ENCODE results near the gene GLS. TPM values are rescaled to one million over a fixed set of nuclear protein-coding genes. Genes with fewer than 3 reads are reported as not detected.

GLS gene
- total RNA-seq, 1 donor from 2014 or later: 116 TPM

DNA sequence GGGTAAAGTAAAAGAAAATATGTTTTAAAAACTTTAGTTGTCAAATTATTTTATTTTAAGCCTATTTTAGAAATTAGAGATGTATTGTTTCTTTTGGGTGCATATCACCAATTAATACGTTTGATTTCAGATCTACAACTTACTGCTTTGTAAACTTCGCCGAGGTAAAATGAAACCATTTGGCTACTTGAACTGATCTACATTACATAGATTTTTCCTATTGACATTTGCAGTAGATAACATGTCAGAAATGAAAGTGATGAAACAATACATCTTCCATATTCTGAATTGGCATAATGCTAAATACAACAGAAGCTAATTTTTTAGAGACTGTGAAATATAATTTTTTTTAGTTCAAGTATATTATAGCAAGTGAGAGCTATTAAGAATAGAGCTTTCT is 39.5 kb downstream of the GLS start:
- no peaks in the 10 kb centered on the region for H3K27me3 Mint-ChIP-seq
- H3K4me3 Mint-ChIP-seq (ENCODE audit: low read depth): no peak overlapping the region
- peaks cover 38% of the 10 kb centered on the region for H3K36me3 Mint-ChIP-seq (ENCODE audit: insufficient read depth)
- no peak overlapping the region for H3K27ac Mint-ChIP-seq
- DNase-seq (ENCODE audit: low spot score, unreplicated experiment): no peak
- TF ChIP-seq, protein P1, sequence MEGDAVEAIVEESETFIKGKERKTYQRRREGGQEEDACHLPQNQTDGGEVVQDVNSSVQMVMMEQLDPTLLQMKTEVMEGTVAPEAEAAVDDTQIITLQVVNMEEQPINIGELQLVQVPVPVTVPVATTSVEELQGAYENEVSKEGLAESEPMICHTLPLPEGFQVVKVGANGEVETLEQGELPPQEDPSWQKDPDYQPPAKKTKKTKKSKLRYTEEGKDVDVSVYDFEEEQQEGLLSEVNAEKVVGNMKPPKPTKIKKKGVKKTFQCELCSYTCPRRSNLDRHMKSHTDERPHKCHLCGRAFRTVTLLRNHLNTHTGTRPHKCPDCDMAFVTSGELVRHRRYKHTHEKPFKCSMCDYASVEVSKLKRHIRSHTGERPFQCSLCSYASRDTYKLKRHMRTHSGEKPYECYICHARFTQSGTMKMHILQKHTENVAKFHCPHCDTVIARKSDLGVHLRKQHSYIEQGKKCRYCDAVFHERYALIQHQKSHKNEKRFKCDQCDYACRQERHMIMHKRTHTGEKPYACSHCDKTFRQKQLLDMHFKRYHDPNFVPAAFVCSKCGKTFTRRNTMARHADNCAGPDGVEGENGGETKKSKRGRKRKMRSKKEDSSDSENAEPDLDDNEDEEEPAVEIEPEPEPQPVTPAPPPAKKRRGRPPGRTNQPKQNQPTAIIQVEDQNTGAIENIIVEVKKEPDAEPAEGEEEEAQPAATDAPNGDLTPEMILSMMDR (IDR thresholded peaks at IDR 0.05; ENCODE audit: unreplicated experiment): no peak
- peaks cover 6% of the 10 kb centered on the region for H3K9me3 Mint-ChIP-seq (ENCODE audit: low read depth)
- H3K4me1 Mint-ChIP-seq (ENCODE audit: low read depth): peaks cover 8% of the 10 kb centered on the region

DNA sequence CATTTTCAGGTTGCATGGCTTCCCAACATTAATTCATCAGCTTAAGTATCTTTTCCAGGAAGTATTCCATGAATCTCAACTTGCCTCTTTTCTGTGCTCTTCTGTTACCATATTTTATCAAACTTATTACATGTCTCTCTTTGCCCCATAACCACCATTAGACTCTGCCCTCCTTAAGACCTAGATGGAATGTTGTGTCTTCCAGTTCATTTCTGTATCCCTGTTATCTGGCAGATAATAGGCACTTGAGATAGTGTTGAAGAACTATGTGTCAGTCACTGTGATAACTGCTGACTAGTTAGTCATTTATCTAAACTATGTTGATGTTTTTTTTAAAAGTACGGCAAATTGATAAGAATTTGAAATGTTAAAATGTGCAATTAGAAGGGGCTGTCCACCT is 41.8 kb downstream of the GLS start:
- H3K4me3 Mint-ChIP-seq (ENCODE audit: low read depth): no peak overlapping the region
- no peaks in the 10 kb centered on the region for H3K27me3 Mint-ChIP-seq
- TF ChIP-seq, protein P1 (IDR thresholded peaks at IDR 0.05; ENCODE audit: unreplicated experiment): no peak
- no peak for DNase-seq (ENCODE audit: low spot score, unreplicated experiment)
- H3K9me3 Mint-ChIP-seq (ENCODE audit: low read depth): peaks cover 6% of the 10 kb centered on the region
- H3K4me1 Mint-ChIP-seq (ENCODE audit: low read depth): peaks cover 11% of the 10 kb centered on the region
- no peak overlapping the region for H3K27ac Mint-ChIP-seq
- peaks cover 35% of the 10 kb centered on the region for H3K36me3 Mint-ChIP-seq (ENCODE audit: insufficient read depth)

DNA sequence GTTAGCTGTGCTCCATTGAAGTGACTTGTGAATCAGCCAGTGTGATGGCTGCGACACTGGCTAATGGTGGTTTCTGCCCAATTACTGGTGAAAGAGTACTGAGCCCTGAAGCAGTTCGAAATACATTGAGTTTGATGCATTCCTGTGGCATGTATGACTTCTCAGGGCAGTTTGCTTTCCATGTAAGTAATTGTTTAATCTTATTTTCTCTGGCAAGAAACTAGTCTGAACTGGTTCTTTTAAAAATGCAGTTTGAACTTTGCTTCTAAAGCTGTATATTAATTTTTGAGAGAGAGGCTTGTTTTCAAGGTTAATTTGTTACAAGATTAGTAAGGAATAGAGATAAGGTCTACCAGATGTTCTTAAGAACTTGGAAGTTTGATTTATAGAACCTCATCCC is 46.7 kb downstream of the GLS start:
- Mint-ChIP-seq H3K4me3 (ENCODE audit: low read depth) (no peak overlapping the region), H3K27ac (no peak overlapping the region), H3K9me3 (ENCODE audit: low read depth) (peaks cover 6% of the 10 kb centered on the region), H3K36me3 (ENCODE audit: insufficient read depth) (peaks cover 34% of the 10 kb centered on the region), H3K27me3 (no peaks in the 10 kb centered on the region), H3K4me1 (ENCODE audit: low read depth) (peaks cover 11% of the 10 kb centered on the region)
- DNase-seq (ENCODE audit: low spot score, unreplicated experiment): no peak
- TF ChIP-seq, protein P1 (IDR thresholded peaks at IDR 0.05; ENCODE audit: unreplicated experiment): no peak

DNA sequence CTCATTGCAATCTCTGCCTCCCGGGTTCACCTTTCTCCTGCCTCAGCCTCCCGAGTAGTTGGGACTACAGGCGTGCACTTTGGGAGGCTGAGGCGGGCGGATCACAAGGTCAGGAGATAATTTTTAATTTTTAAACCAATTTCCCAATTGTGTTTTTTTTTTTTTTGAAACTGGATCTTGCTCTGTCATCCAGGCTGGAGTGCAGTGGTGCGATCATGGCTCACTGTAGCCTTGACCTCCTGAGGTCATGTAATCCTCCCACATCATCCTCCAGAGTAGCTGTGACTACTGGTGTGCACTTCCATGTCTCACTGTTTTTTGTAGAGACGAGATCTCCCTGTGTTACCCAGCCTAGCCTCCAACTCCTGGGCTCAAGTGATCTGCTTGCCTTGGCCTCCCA is 49.3 kb downstream of the GLS start:
- H3K36me3 Mint-ChIP-seq (ENCODE audit: insufficient read depth): peaks cover 23% of the 10 kb centered on the region
- H3K4me3 Mint-ChIP-seq (ENCODE audit: low read depth): no peak overlapping the region
- H3K4me1 Mint-ChIP-seq (ENCODE audit: low read depth): peaks cover 4% of the 10 kb centered on the region
- H3K27ac Mint-ChIP-seq: no peak overlapping the region
- H3K27me3 Mint-ChIP-seq: no peaks in the 10 kb centered on the region
- no peak for DNase-seq (ENCODE audit: low spot score, unreplicated experiment)
- H3K9me3 Mint-ChIP-seq (ENCODE audit: low read depth): no peaks in the 10 kb centered on the region
- TF ChIP-seq, protein P1 (IDR thresholded peaks at IDR 0.05; ENCODE audit: unreplicated experiment): no peak

DNA sequence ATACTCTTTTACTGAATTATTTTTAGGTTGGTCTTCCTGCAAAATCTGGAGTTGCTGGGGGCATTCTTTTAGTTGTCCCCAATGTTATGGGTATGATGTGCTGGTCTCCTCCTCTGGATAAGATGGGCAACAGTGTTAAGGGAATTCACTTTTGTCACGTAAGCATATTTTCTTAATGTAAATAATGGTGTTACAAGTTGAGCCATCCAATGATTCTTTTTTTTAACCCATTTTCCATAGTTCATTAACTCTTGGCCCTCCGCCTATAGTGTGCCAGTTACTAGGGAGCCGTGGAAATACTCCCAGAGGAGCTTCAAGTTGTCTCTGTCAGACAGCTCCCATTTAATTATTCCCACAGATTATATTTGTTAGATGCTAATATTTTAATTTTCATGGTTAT is 49.8 kb downstream of the GLS start:
- H3K27me3 Mint-ChIP-seq: no peaks in the 10 kb centered on the region
- H3K4me1 Mint-ChIP-seq (ENCODE audit: low read depth): peaks cover 4% of the 10 kb centered on the region
- TF ChIP-seq, protein P1 (IDR thresholded peaks at IDR 0.05; ENCODE audit: unreplicated experiment): no peak
- H3K9me3 Mint-ChIP-seq (ENCODE audit: low read depth): no peaks in the 10 kb centered on the region
- no peak overlapping the region for H3K4me3 Mint-ChIP-seq (ENCODE audit: low read depth)
- DNase-seq (ENCODE audit: low spot score, unreplicated experiment): no peak
- H3K36me3 Mint-ChIP-seq (ENCODE audit: insufficient read depth): peaks cover 21% of the 10 kb centered on the region
- no peak overlapping the region for H3K27ac Mint-ChIP-seq
